ENCODE measurements around the gene IQGAP2. TPM values are rescaled to one million over a fixed set of nuclear protein-coding genes. Genes with fewer than 3 reads are reported as not detected.

Gene IQGAP2
- total and polyA plus RNA-seq, 2 of the 8 experiments (the other 6 are each of a cell fraction or from before 2014, with no cell fraction given), result 19.7 to 66.0 TPM

- TF ChIP-seq CBX8 (IDR thresholded peaks at IDR 0.05; ENCODE audit: borderline replicate concordance, low read depth, low read length) (no peak), CBX5 (IDR thresholded peaks at IDR 0.05; ENCODE audit: low read depth, low read length) (no peak), CHD1 (IDR thresholded peaks at IDR 0.05; ENCODE audit: low read depth, low read length) (peak; percentile 21; the same call in 1 of the 2 replicates), TBP (IDR thresholded peaks at IDR 0.05; ENCODE audit: low read depth, low read length) (no peak), SP1 (IDR thresholded peaks at IDR 0.05; ENCODE audit: low read depth, low read length) (no peak), CTCF (IDR thresholded peaks at IDR 0.05; ENCODE audit: control extremely low read depth in 1 of 3, insufficient read depth in 1 of 3, low read depth in 1 of 3, low read length in 3 of 3) (peak; percentile 69 to 83 (median 78)), TAF7 (optimal IDR thresholded peaks at IDR 0.05; ENCODE audit: borderline replicate concordance, low read depth, low read length) (no peak), NRF1 (IDR thresholded peaks at IDR 0.05; ENCODE audit: low read depth, low read length) (no peak), MAFK (IDR thresholded peaks at IDR 0.05; ENCODE audit: low read depth, low read length) (no peak), SIRT6 (IDR thresholded peaks at IDR 0.05; ENCODE audit: low read length) (no peak), NANOG (IDR thresholded peaks at IDR 0.05; ENCODE audit: insufficient read depth, low read depth, low read length, poor library complexity, severe bottlenecking) (no peak), RXRA (IDR thresholded peaks at IDR 0.05; ENCODE audit: insufficient read depth, low read depth, low read length) (no peak), RAD21 (IDR thresholded peaks at IDR 0.05 in 1 of 2, conservative IDR thresholded peaks at IDR 0.05 in 1 of 2; ENCODE audit: low read depth in 2 of 2, low read length in 2 of 2) (peak; percentile 76 to 89), PHF8 (conservative IDR thresholded peaks at IDR 0.05; ENCODE audit: low read depth, low read length) (no peak), KDM4A (IDR thresholded peaks at IDR 0.05; ENCODE audit: low read depth, low read length, severe bottlenecking) (peak; percentile 24), GTF2F1 (IDR thresholded peaks at IDR 0.05; ENCODE audit: borderline replicate concordance, low read depth, low read length) (no peak), RFX5 (IDR thresholded peaks at IDR 0.05; ENCODE audit: borderline replicate concordance, low read depth, low read length) (no peak)
- TF ChIP-seq, protein P1, sequence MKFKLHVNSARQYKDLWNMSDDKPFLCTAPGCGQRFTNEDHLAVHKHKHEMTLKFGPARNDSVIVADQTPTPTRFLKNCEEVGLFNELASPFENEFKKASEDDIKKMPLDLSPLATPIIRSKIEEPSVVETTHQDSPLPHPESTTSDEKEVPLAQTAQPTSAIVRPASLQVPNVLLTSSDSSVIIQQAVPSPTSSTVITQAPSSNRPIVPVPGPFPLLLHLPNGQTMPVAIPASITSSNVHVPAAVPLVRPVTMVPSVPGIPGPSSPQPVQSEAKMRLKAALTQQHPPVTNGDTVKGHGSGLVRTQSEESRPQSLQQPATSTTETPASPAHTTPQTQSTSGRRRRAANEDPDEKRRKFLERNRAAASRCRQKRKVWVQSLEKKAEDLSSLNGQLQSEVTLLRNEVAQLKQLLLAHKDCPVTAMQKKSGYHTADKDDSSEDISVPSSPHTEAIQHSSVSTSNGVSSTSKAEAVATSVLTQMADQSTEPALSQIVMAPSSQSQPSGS (IDR thresholded peaks at IDR 0.05; ENCODE audit: low read length), result no peak
These were observed 709 bp downstream of the IQGAP2 start (continued) for GRCh38 chr5:76403766-76404222.

Data from H1 (cell line).